Endothelial cell of umbilical vein (primary cell): ENCODE results near the gene ZNF512. TPM values are rescaled to one million over a fixed set of nuclear protein-coding genes. Genes with fewer than 3 reads are reported as not detected.
A peak's percentile ranks its signal among the peaks of the same experiment; 100 is the strongest.

Experiments used
- BruUV-seq: library from RNA; stranded (reverse); fragments of 400-500 nt; replicated peaks from 2 replicates; lab custom pipeline; 2021; lab: Mats Ljungman, UMichigan
- CTCF ChIA-PET: fragments of 300-600, 350-600 bp; sonication (Branson Sonifier 250); formaldehyde crosslinking; loops from one replicate; lab custom pipeline; 2021; ENCODE audit warnings: antibody characterized with exemption, inconsistent platforms; lab: Charles Lee
- POLR2A ChIA-PET: fragments of 300-600, 350-600 bp; sonication (Branson Sonifier 250); formaldehyde crosslinking; loops from one replicate; lab custom pipeline; 2021; ENCODE audit warnings: antibody characterized with exemption, inconsistent platforms; lab: Charles Lee
- DNase-seq: peaks from one replicate; pipeline ENCODE4 v3.0.0-alpha.2; 2011; ENCODE audit warnings: low read depth, low spot score
- FAIRE-seq: peaks from 2 replicates; lab custom pipeline; 2011; peaks lifted over from hg19 to GRCh38; lab: Jason Lieb, UNC
- H2AFZ ChIP-seq: 2 replicates; pipeline ENCODE4 v1.6.0; 2012; ENCODE audit warnings: low read depth, low read length, control low read depth, inconsistent platforms
- H3K27ac ChIP-seq: 2 replicates; pipeline ENCODE4 v1.5.1; 2011; ENCODE audit warnings: low read depth, mild to moderate bottlenecking, control low read depth, low read length, moderate library complexity; ENCODE audit not compliant: insufficient read depth
- H3K27me3 ChIP-seq, 2 experiments: 2 replicates each; pipeline versions ENCODE4 v1.6.0 to v1.6.1; 2011; ENCODE audit warnings: low read length in 2 of 2, mixed read lengths in 1 of 2; ENCODE audit not compliant: control insufficient read depth in 2 of 2, insufficient read depth in 2 of 2
- H3K36me3 ChIP-seq, 2 experiments: 2 replicates in 1 of 2; 3 replicates in 1 of 2; pipeline ENCODE4 v1.5.1; 2011; ENCODE audit warnings: low read length in 2 of 2, mild to moderate bottlenecking in 1 of 2, moderate library complexity in 1 of 2; ENCODE audit not compliant: control insufficient read depth in 2 of 2, insufficient read depth in 2 of 2; ENCODE audit errors: extremely low read depth in 1 of 2
- H3K4me1 ChIP-seq: 3 replicates; pipeline ENCODE4 v1.5.1; 2011; ENCODE audit warnings: mild to moderate bottlenecking, low read length; ENCODE audit not compliant: control insufficient read depth, insufficient read depth; ENCODE audit errors: extremely low read depth
- H3K4me2 ChIP-seq: 2 replicates; pipeline ENCODE4 v1.6.1; 2011; ENCODE audit warnings: low read length, control low read depth, mixed read lengths; ENCODE audit not compliant: insufficient read depth
- H3K4me3 ChIP-seq, 3 experiments: fragments of 200-600 bp in 1 of 3; sonication (generic), shearing (Covaris generic) in 1 of 3; replicated peaks in 1 of 3; 2 replicates each; pipeline ENCODE4 v1.5.1; 2011 to 2016; ENCODE audit warnings: control low read depth in 3 of 3, low read length in 3 of 3, mild to moderate bottlenecking in 2 of 3, inconsistent platforms in 1 of 3, low read depth in 1 of 3, moderate library complexity in 1 of 3; ENCODE audit not compliant: insufficient read depth in 1 of 3
- H3K79me2 ChIP-seq: 2 replicates; pipeline ENCODE4 v1.6.0; 2012; ENCODE audit warnings: low read length, inconsistent platforms; ENCODE audit not compliant: control insufficient read depth, insufficient read depth
- H3K9ac ChIP-seq: replicated peaks from 2 replicates; pipeline ENCODE3; 2011; ENCODE audit warnings: low read length, control low read depth; ENCODE audit not compliant: insufficient read depth; ENCODE audit errors: extremely low read depth
- H3K9me1 ChIP-seq: replicated peaks from 3 replicates; pipeline ENCODE4 v1.6.0; 2011; ENCODE audit warnings: mild to moderate bottlenecking, low read length; ENCODE audit not compliant: control insufficient read depth, insufficient read depth; ENCODE audit errors: extremely low read depth
- H3K9me3 ChIP-seq: replicated peaks from 2 replicates; pipeline ENCODE4 v1.5.1; 2012; ENCODE audit warnings: low read length, inconsistent platforms; ENCODE audit not compliant: control insufficient read depth, insufficient read depth
- H4K20me1 ChIP-seq: replicated peaks from 2 replicates; pipeline ENCODE3; 2011; ENCODE audit warnings: mild to moderate bottlenecking, low read length; ENCODE audit not compliant: control insufficient read depth, insufficient read depth; ENCODE audit errors: extremely low read depth
- EZH2 ChIP-seq: IDR thresholded peaks from 2 replicates; pipeline ENCODE4 v1.6.1; 2012; ENCODE audit warnings: borderline replicate concordance, low read depth, mild to moderate bottlenecking, moderate library complexity, low read length, inconsistent platforms; ENCODE audit not compliant: severe bottlenecking
- FOS ChIP-seq: IDR thresholded peaks from 2 replicates; pipeline ENCODE4 v1.6.1; 2011; ENCODE audit warnings: mild to moderate bottlenecking, low read length, moderate library complexity, borderline replicate concordance; ENCODE audit not compliant: insufficient read depth
- GATA2 ChIP-seq: IDR thresholded peaks from 2 replicates; pipeline ENCODE4 v1.7.0; 2011; ENCODE audit warnings: low read depth, mild to moderate bottlenecking, moderate library complexity, mixed read lengths, low read length; ENCODE audit not compliant: insufficient read length, insufficient read depth
- JUN ChIP-seq: IDR thresholded peaks from 2 replicates; pipeline ENCODE4 v1.6.1; 2011; ENCODE audit warnings: borderline replicate concordance, low read depth; ENCODE audit not compliant: insufficient read length, insufficient read depth
- POLR2A ChIP-seq: IDR thresholded peaks from 2 replicates; pipeline ENCODE4 v1.6.1; 2012; ENCODE audit warnings: low read depth, mild to moderate bottlenecking, control low read depth, low read length
- POLR2AphosphoS5 ChIP-seq: IDR thresholded peaks from 2 replicates; pipeline ENCODE4 v1.6.1; 2012; ENCODE audit warnings: low read depth, mild to moderate bottlenecking, control low read depth, low read length, moderate library complexity; ENCODE audit not compliant: insufficient read depth
- dilution Hi-C: fragments of 300-500 bp; cut with MboI; formaldehyde crosslinking; loops from one replicate; pipeline ENCODE4 v1.15.0; 2019; ENCODE audit warnings: low sequenced_read_pairs; ENCODE audit not compliant: extremely low pct_ligation_motif_present
- intact Hi-C: fragments of 100-400 bp; cut with micrococcal nuclease; formaldehyde crosslinking; loops from one replicate; pipeline ENCODE4 v1.10.0; 2022
- polyA plus RNA-seq, 4 experiments: library from polyadenylated mRNA; depleted of rRNA in 3 of 4; stranded (reverse) in 3 of 4; unstranded in 1 of 4; fragments of >200 nt; gene quantifications; 2 replicates each; pipeline versions ENCODE4 v1.2.1 to v1.2.3, GENCODE V29; 2011 to 2012; ENCODE audit warnings: missing spikeins in 1 of 4
- total RNA-seq: library from RNA; stranded (reverse); gene quantifications from 2 replicates; pipeline ENCODE4 v1.2.3, GENCODE V29; 2021
- TF ChIP-seq, protein P1 (sequence below): IDR thresholded peaks from 2 replicates; pipeline ENCODE4 v1.6.1; 2011; ENCODE audit not compliant: insufficient read depth, insufficient read length
- TF ChIP-seq, protein P2 (sequence below), 2 donors: IDR thresholded peaks; 1 replicate in 1 of 2; 2 replicates in 1 of 2; pipeline ENCODE4 v1.5.1; 2011; ENCODE audit warnings: low read length in 2 of 2, mild to moderate bottlenecking in 2 of 2, moderate library complexity in 2 of 2, control low read depth in 1 of 2, inconsistent platforms in 1 of 2, low read depth in 1 of 2; ENCODE audit not compliant: insufficient read depth in 1 of 2; ENCODE audit errors: extremely low read depth in 1 of 2

ZNF512 gene
- total and polyA plus RNA-seq, 2 donors (not counting 3 experiments of a cell fraction or from before 2014, with no cell fraction given), result 17.8 to 37.0 TPM

DNA sequence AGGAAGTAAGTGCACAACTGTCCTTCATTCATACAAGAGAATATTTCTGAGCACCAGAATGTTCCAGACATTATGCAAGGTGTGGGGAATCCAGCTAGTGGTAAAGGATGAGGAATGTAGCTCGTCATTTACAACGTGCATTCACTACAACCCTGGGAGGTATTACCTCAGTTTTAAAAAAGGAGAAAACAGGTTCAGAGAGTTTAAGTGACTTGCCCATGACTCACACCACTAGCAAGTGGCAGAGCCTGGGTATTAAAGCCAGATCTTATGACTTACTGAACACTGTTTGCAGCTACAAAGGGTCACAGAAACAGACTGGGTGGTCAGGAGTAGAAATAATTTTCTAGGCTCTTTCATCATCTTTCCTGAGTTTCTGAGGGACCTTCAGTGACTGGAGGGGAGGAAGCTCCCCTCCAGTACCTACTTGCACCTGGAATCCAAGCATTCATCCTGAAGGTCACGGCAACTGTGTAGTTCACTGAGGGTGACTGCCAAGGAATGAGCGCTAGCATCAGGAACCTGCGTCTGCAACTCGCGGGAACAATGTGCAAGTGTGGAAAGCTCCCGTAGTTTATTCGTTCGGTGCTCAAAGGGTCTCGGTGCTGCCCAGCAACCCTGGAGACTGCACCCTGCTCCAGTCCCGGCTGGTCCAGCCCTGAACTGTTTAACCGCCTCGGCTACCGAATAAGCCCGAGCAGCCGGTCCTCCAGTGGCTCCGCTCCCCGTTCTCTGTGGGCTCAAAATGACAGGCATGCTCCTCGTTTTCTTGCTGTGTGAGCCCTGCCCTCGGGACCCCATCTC lies 45.3 kb downstream of the ZNF512 start:
- FAIRE-seq, result peak; percentile 63
- BruUV-seq, result no TSS peak
- dilution Hi-C loops, result no loop called here

More for the DNA sequence above, 45.3 kb downstream of the ZNF512 start:
- peak; percentile 60 for DNase-seq
- Histone ChIP-seq H4K20me1 (no peaks in the 10 kb centered on the region), H3K79me2 (peaks cover 10% of the 10 kb centered on the region), H3K4me1 (peaks cover 27% of the 10 kb centered on the region), H3K9me1 (no peaks in the 10 kb centered on the region), H2AFZ (peak overlapping the region; percentile 95), H3K9me3 (no peaks in the 10 kb centered on the region), H3K27me3 (no peaks in the 10 kb centered on the region), H3K4me2 (peak overlapping the region; percentile 99), H3K4me3 (peak overlapping the region; percentile 9 to 98 (median 98)), H3K36me3 (peaks cover 3 to 8% of the 10 kb centered on the region in 2 experiments), H3K9ac (peak overlapping the region; percentile 95), H3K27ac (peak overlapping the region; percentile 69)
- ChIA-PET POLR2A (interaction anchor here (0.6 kb wide), 1 partner anchor 21 kb away, joined by 4 read pairs; no protein-coding TSS in a partner anchor), CTCF (interaction anchor here (1.0 to 2.4 kb wide), 2 partner anchors 10 to 55 kb away, joined by 3 to 14 read pairs; no protein-coding TSS in a partner anchor)
- TF ChIP-seq FOS (peak; percentile 73), EZH2 (no peak), POLR2A (no peak), JUN (peak; percentile 32), GATA2 (no peak), POLR2AphosphoS5 (peak; percentile 17)
- TF ChIP-seq, protein P1, sequence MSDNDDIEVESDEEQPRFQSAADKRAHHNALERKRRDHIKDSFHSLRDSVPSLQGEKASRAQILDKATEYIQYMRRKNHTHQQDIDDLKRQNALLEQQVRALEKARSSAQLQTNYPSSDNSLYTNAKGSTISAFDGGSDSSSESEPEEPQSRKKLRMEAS, result no peak
- TF ChIP-seq, protein P2, sequence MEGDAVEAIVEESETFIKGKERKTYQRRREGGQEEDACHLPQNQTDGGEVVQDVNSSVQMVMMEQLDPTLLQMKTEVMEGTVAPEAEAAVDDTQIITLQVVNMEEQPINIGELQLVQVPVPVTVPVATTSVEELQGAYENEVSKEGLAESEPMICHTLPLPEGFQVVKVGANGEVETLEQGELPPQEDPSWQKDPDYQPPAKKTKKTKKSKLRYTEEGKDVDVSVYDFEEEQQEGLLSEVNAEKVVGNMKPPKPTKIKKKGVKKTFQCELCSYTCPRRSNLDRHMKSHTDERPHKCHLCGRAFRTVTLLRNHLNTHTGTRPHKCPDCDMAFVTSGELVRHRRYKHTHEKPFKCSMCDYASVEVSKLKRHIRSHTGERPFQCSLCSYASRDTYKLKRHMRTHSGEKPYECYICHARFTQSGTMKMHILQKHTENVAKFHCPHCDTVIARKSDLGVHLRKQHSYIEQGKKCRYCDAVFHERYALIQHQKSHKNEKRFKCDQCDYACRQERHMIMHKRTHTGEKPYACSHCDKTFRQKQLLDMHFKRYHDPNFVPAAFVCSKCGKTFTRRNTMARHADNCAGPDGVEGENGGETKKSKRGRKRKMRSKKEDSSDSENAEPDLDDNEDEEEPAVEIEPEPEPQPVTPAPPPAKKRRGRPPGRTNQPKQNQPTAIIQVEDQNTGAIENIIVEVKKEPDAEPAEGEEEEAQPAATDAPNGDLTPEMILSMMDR (IDR thresholded peaks at IDR 0.05; ENCODE audit: extremely low read depth in 1 of 2, insufficient read depth in 1 of 2, low read depth in 1 of 2, low read length in 2 of 2), result no peak
- intact Hi-C loops, result loop anchor here (1.0 to 2.0 kb wide), 4 partner anchors 45 to 200 kb away; partner anchors contain the start of genes IFT172, NRBP1 and ZNF512
